Smooth muscle cell (in vitro differentiated cells): ENCODE results near the gene MPND. TPM values are rescaled to one million over a fixed set of nuclear protein-coding genes. Genes with fewer than 3 reads are reported as not detected.

ENCODE experiments used
- DNase-seq: peaks from one replicate; lab custom pipeline; 2025; ENCODE audit not compliant: unreplicated experiment; lab: John Stamatoyannopoulos, UW
- H2AFZ ChIP-seq: fragments of 200-600 bp; sonication (generic); 2 replicates; pipeline ENCODE4 v1.6.0; 2016; ENCODE audit warnings: antibody characterized with exemption, low read depth, mild to moderate bottlenecking
- H3F3A ChIP-seq: fragments of 200-600 bp; sonication (generic); 2 replicates; pipeline ENCODE4 v1.6.0; 2017; ENCODE audit warnings: antibody characterized with exemption, low read depth
- H3K27ac ChIP-seq: fragments of 200-600 bp; sonication (generic); 2 replicates; pipeline ENCODE4 v1.5.1; 2016; ENCODE audit warnings: low read depth, mild to moderate bottlenecking
- H3K27me3 ChIP-seq: fragments of 200-600 bp; sonication (generic); 2 replicates; pipeline ENCODE4 v1.6.1; 2016; ENCODE audit warnings: low read depth, mild to moderate bottlenecking
- H3K36me3 ChIP-seq: fragments of 200-600 bp; sonication (generic); 2 replicates; pipeline ENCODE4 v1.5.1; 2016; ENCODE audit warnings: low read depth
- H3K4me1 ChIP-seq: fragments of 200-600 bp; sonication (generic); 2 replicates; pipeline ENCODE4 v1.5.1; 2016; ENCODE audit warnings: low read depth
- H3K4me2 ChIP-seq: fragments of 200-600 bp; sonication (generic); 2 replicates; pipeline ENCODE4 v1.6.0; 2016; ENCODE audit warnings: mild to moderate bottlenecking
- H3K4me3 ChIP-seq: fragments of 200-600 bp; sonication (generic); 2 replicates; pipeline ENCODE4 v1.5.1; 2016; ENCODE audit warnings: mild to moderate bottlenecking
- H3K79me2 ChIP-seq: fragments of 200-600 bp; sonication (generic); 2 replicates; pipeline ENCODE4 v1.6.0; 2016; ENCODE audit warnings: low read depth, mild to moderate bottlenecking
- H3K9ac ChIP-seq: fragments of 200-600 bp; sonication (generic); 2 replicates; pipeline ENCODE4 v1.6.0; 2016; ENCODE audit warnings: low read depth
- H3K9me3 ChIP-seq: fragments of 200-600 bp; sonication (generic); replicated peaks from 2 replicates; pipeline ENCODE4 v1.5.1; 2016; ENCODE audit warnings: low read depth
- H4K20me1 ChIP-seq: fragments of 200-600 bp; sonication (generic); 2 replicates; pipeline ENCODE4 v1.6.0; 2016; ENCODE audit warnings: low read depth
- WGBS: methylation state at CpG from one replicate; pipeline ENCODE4 v1.1.7; 2016; ENCODE audit warnings: low lambda C conversion rate; 5-methylcytosine and 5-hydroxymethylcytosine counted together
- polyA plus RNA-seq: library from polyadenylated mRNA; unstranded; fragments of >200 nt; fragmentation: Nextera tagmentation; extraction: Ambion mirVana; gene quantifications from 2 replicates; pipeline ENCODE4 v1.2.1, GENCODE V29; 2016
- total RNA-seq: library from RNA; depleted of rRNA; stranded (reverse); fragments of >200 nt; gene quantifications from 2 replicates; pipeline ENCODE4 v1.2.3, GENCODE V29; 2014
- TF ChIP-seq, protein P1 (sequence below): fragments of 200-600 bp; sonication (generic); IDR thresholded peaks from 2 replicates; pipeline ENCODE4 v1.5.1; 2017; ENCODE audit warnings: borderline replicate concordance, mild to moderate bottlenecking, antibody characterized with exemption; ENCODE audit not compliant: insufficient read depth, poor library complexity, severe bottlenecking

Gene MPND
- total and polyA plus RNA-seq, 2 experiments from 2014 or later = 3.9 to 10.9 TPM

DNA sequence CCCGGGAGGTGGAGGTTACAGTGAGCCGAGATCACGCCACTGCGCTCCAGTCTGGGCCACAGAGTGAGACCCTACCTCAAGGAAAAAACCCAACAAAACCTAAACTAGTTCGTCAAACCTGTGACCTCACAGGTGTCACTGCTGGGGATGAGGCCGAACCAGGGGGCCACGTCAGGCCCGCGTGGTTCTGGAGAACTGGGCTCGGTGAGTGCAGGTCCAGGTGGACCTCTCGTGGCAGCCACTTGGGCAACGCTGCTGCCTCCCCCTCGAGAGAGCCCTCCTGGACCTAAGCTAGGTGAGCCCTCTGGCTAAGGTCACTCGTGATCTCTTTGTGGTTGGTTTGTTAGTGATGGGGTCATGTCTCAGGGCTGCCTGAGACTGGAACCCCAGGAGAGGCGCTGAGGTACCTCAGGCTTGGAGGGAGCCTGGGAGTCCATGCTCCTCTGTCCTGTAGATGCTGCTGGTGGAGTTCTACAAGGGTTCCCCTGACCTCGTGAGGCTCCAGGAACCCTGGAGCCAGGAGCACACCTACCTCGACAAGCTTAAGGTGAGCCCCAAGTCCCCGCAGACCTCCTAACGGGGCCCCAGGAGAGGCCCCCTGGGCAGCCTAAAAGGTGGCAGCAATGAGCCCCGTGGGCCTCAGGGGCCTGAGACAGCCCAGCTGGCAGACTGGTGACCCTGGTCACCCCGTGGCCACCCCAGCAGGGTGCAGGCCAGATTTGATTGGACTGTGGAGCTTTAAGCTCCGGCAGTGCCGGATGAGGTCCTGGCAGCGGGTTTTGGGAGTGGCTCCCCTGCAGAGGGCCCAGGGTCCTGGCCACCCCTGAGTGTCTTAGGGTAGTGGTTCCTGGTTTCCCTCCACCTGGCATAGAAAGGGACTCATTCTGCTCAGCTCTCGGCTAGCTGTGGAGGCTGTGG lies 15.6 kb downstream of the MPND start:
- Histone ChIP-seq H3K9me3 (no peaks in the 10 kb centered on the region), H3K27me3 (no peaks in the 10 kb centered on the region), H3F3A (peaks cover 2% of the 10 kb centered on the region), H3K4me2 (no peak overlapping the region), H3K36me3 (no peaks in the 10 kb centered on the region), H3K27ac (no peak overlapping the region), H4K20me1 (peaks cover 26% of the 10 kb centered on the region), H3K4me3 (no peak overlapping the region), H2AFZ (no peak overlapping the region), H3K4me1 (no peaks in the 10 kb centered on the region), H3K79me2 (no peaks in the 10 kb centered on the region), H3K9ac (no peak overlapping the region)
- TF ChIP-seq, protein P1, sequence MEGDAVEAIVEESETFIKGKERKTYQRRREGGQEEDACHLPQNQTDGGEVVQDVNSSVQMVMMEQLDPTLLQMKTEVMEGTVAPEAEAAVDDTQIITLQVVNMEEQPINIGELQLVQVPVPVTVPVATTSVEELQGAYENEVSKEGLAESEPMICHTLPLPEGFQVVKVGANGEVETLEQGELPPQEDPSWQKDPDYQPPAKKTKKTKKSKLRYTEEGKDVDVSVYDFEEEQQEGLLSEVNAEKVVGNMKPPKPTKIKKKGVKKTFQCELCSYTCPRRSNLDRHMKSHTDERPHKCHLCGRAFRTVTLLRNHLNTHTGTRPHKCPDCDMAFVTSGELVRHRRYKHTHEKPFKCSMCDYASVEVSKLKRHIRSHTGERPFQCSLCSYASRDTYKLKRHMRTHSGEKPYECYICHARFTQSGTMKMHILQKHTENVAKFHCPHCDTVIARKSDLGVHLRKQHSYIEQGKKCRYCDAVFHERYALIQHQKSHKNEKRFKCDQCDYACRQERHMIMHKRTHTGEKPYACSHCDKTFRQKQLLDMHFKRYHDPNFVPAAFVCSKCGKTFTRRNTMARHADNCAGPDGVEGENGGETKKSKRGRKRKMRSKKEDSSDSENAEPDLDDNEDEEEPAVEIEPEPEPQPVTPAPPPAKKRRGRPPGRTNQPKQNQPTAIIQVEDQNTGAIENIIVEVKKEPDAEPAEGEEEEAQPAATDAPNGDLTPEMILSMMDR = no peak
- 95% methylated on average over 25 of the region's 25 CpGs for WGBS
- DNase-seq = no peak

DNA sequence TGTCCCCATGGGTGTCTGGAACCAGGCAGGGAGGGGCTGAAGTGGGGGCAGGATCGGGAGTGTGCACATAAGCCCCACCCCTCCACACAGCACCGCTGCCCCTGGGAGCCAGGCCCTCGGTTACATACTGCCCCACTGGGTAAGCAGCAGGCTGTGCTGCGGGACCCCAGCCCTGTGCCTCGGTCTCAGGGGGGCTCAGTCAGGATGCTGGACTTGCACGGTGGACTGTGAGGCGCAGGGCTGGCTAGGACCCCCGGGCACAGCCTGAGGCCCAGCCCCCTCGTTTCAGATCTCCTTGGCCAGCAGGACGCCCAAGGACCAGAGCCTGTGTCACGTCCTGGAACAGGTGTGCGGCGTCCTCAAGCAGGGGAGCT lies 16.3 kb downstream of the MPND start:
- TF ChIP-seq, protein P1 = no peak
- Histone ChIP-seq H4K20me1 (peaks cover 29% of the 10 kb centered on the region), H3K36me3 (no peaks in the 10 kb centered on the region), H2AFZ (no peak overlapping the region), H3K79me2 (no peaks in the 10 kb centered on the region), H3K4me3 (no peak overlapping the region), H3K27ac (no peak overlapping the region), H3K9me3 (no peaks in the 10 kb centered on the region), H3F3A (peaks cover 2% of the 10 kb centered on the region), H3K9ac (no peak overlapping the region), H3K4me2 (no peak overlapping the region), H3K4me1 (no peaks in the 10 kb centered on the region), H3K27me3 (no peaks in the 10 kb centered on the region)
- WGBS = 93% methylated on average over 13 of the region's 13 CpGs
- DNase-seq = no peak

DNA sequence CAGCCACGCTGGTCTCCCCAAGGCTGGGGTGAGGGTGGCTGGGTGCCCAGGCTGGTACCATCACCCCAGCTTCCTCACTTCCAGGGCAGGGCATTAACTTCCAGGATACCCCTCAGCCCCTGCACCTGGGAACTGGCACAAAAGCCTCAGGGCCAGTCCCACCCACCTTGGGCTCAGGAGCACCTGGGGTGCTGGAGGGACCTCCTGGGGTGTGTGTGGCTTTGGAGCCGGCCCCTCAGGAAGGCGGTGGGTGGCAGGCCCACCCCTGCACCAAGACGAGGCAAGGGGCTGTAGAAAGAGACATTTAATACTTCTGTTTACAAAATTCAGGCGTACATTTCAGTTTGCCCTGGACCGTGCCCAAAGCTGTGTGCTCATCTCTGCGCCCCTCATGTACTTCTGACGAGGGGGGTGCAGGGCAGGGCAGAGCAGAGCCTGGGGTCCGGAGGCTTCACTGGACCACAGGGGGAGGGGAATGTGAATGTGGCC lies 16.8 kb downstream of the MPND start:
- no peaks in the 10 kb centered on the region for H3K36me3 ChIP-seq
- 90% methylated on average over 9 of the region's 9 CpGs for WGBS

More for the DNA sequence above, 16.8 kb downstream of the MPND start:
- Histone ChIP-seq H3K9me3 (no peaks in the 10 kb centered on the region), H3K79me2 (no peaks in the 10 kb centered on the region), H3F3A (peaks cover 2% of the 10 kb centered on the region), H3K4me3 (no peak overlapping the region), H3K4me1 (no peaks in the 10 kb centered on the region), H3K27me3 (no peaks in the 10 kb centered on the region), H4K20me1 (peaks cover 32% of the 10 kb centered on the region), H2AFZ (no peak overlapping the region), H3K4me2 (no peak overlapping the region), H3K27ac (no peak overlapping the region), H3K9ac (no peak overlapping the region)
- TF ChIP-seq, protein P1 = no peak
- DNase-seq = no peak
